ENCODE data around the gene TGFA.

- TF ChIP-seq CTCF (IDR thresholded peaks at IDR 0.05) (no peak), POLR2AphosphoS5 (IDR thresholded peaks at IDR 0.05) (no peak)
Observed at GRCh38 chr2:70463581-70463980, 90.0 kb downstream of the TGFA start.
